Gastrocnemius medialis (tissue), 4 donors: Measurements from ENCODE around the gene ENTPD6. TPM values are rescaled to one million over a fixed set of nuclear protein-coding genes. Genes with fewer than 3 reads are reported as not detected.
A peak's percentile ranks its signal among the peaks of the same experiment; 100 is the strongest.
"Not testable (repeated sequence)": the region's sequence is repeated elsewhere in the genome, so short reads cannot be mapped to it uniquely, and the experiment has no call there.

Source experiments
- ATAC-seq, 2 donors: fragments of 150-250 bp; one replicate each; pipeline ENCODE4 v1.9.1; 2016
- DNase-seq, 2 donors: peaks; one replicate each; pipeline ENCODE4 v3.0.0-alpha.2; 2019
- H3K27ac ChIP-seq, 4 donors: fragments of 200-600 bp; sonication (generic); 1 replicate in 1 of 4; 2 replicates in 3 of 4; pipeline ENCODE4 v1.5.1; 2016 to 2018; ENCODE audit warnings: mild to moderate bottlenecking in 2 of 4, moderate library complexity in 1 of 4
- H3K27me3 ChIP-seq, 3 donors: fragments of 200-600 bp; sonication (generic) in 2 of 3; 1 replicate in 1 of 3; 2 replicates in 2 of 3; pipeline versions ENCODE4 v1.5.1 to v1.6.0; 2016 to 2019; ENCODE audit warnings: mild to moderate bottlenecking in 1 of 3, moderate library complexity in 1 of 3
- H3K36me3 ChIP-seq, 2 donors: fragments of 200-600 bp; sonication (generic) in 1 of 2; one replicate each; pipeline ENCODE4 v1.5.1; 2017 to 2018
- H3K4me1 ChIP-seq, 2 donors: fragments of 200-600 bp; sonication (generic) in 1 of 2; one replicate each; pipeline ENCODE4 v1.5.1; 2016 to 2017; ENCODE audit warnings: mild to moderate bottlenecking in 2 of 2
- H3K4me3 ChIP-seq, 4 donors: fragments of 200-600 bp; sonication (generic) in 3 of 4; 1 replicate in 1 of 4; 2 replicates in 3 of 4; pipeline ENCODE4 v1.5.1; 2016 to 2019; ENCODE audit warnings: mild to moderate bottlenecking in 2 of 4
- H3K9me3 ChIP-seq, 3 donors: fragments of 200-600 bp; sonication (generic) in 2 of 3; 1 replicate in 1 of 3; 2 replicates in 2 of 3; pipeline ENCODE4 v1.5.1; 2016 to 2019
- CTCF ChIP-seq, 5 experiments: fragments of 450-650 bp in 3 of 5; fragments of 200-600 bp in 2 of 5; sonication (generic) in 2 of 5; IDR thresholded peaks in 4 of 5; conservative IDR thresholded peaks in 1 of 5; 1 replicate in 4 of 5; 2 replicates in 1 of 5; pipeline ENCODE4 v1.5.1; 2016 to 2019; ENCODE audit warnings: antibody characterized with exemption in 5 of 5, mild to moderate bottlenecking in 3 of 5, moderate library complexity in 3 of 5
- POLR2A ChIP-seq, 2 donors: fragments of 450-650 bp; IDR thresholded peaks; one replicate each; pipeline ENCODE4 v1.6.1; 2017; ENCODE audit warnings: antibody characterized with exemption in 2 of 2, mild to moderate bottlenecking in 2 of 2, moderate library complexity in 2 of 2
- in situ Hi-C, 4 donors: fragments of 200-750 bp; cut with MboI; loops; one replicate each; pipeline versions ENCODE4 v1.15.0 to v1.8.0; 2017; ENCODE audit warnings: low sequenced_read_pairs in 4 of 4
- intact Hi-C: fragments of 100-400 bp; cut with DNase I; formaldehyde crosslinking; loops from one replicate; pipeline ENCODE4 v1.15.1; 2023; ENCODE audit warnings: low total_unique reads
- total RNA-seq, 4 donors: library from RNA; depleted of rRNA; stranded (reverse); fragments of >200 nt; gene quantifications; one replicate each; pipeline versions ENCODE4 v1.1.0 to v1.2.3, GENCODE V29; 2016

The ENTPD6 gene
- total RNA-seq, 4 donors from 2014 or later: 27.0 to 61.1 (median 50.2) TPM

GRCh38 chr20:25227317-25227831 lies 31.9 kb downstream of the ENTPD6 start:
- Histone ChIP-seq H3K4me3 (peak overlapping the region in 1 of 4 donors; percentile 28), H3K4me1 (peaks cover 18% of the 10 kb centered on the region in 2 donors), H3K27ac (peak overlapping the region; percentile 44 to 73 (median 66)), H3K36me3 (peaks cover 0 to 12% of the 10 kb centered on the region in 2 donors), H3K9me3 (no peaks in the 10 kb centered on the region), H3K27me3 (no peaks in the 10 kb centered on the region)
- intact Hi-C loops (loop anchor here (2.0 kb wide), 1 partner anchor 19 kb away; no protein-coding TSS in a partner anchor), in situ Hi-C loops (no loop called here)
- no peak for TF ChIP-seq CTCF (IDR thresholded peaks at IDR 0.05 in 4 of 5, conservative IDR thresholded peaks at IDR 0.05 in 1 of 5)
- no peak for TF ChIP-seq POLR2A (IDR thresholded peaks at IDR 0.05)
- DNase-seq (no peak), ATAC-seq (peak; percentile 72 to 78)

- H3K36me3 ChIP-seq: peaks cover 0 to 7% of the 10 kb centered on the region in 2 donors
- no peak overlapping the region for H3K4me3 ChIP-seq
- TF ChIP-seq POLR2A (IDR thresholded peaks at IDR 0.05): no peak
- TF ChIP-seq CTCF (IDR thresholded peaks at IDR 0.05 in 4 of 5, conservative IDR thresholded peaks at IDR 0.05 in 1 of 5): no peak
- no peaks in the 10 kb centered on the region for H3K9me3 ChIP-seq
- ATAC-seq (no peak), DNase-seq (no peak)
- intact Hi-C loops (no loop called here), in situ Hi-C loops (no loop called here)
- no peak overlapping the region for H3K27ac ChIP-seq
- peaks cover 18% of the 10 kb centered on the region in 2 donors for H3K4me1 ChIP-seq
- no peaks in the 10 kb centered on the region for H3K27me3 ChIP-seq
Observed at GRCh38 chr20:25229486-25230165, 34.1 kb downstream of the ENTPD6 start.

- in situ Hi-C loops: no loop called here
Observed at GRCh38 chr20:25230166-25230831, 34.8 kb downstream of the ENTPD6 start.

GRCh38 chr20:25233016-25233772 lies 37.7 kb downstream of the ENTPD6 start:
- in situ Hi-C loops (no loop called here), intact Hi-C loops (no loop called here)
- no peak for DNase-seq
- TF ChIP-seq POLR2A (IDR thresholded peaks at IDR 0.05) (no peak), CTCF (IDR thresholded peaks at IDR 0.05 in 4 of 5, conservative IDR thresholded peaks at IDR 0.05 in 1 of 5) (no peak)
- no peaks in the 10 kb centered on the region for H3K27me3 ChIP-seq
- no peak for ATAC-seq
- H3K27ac ChIP-seq: peak overlapping the region in 1 of 4 donors; percentile 31
- no peaks in the 10 kb centered on the region for H3K36me3 ChIP-seq
- no peak overlapping the region for H3K4me3 ChIP-seq
- no peaks in the 10 kb centered on the region for H3K4me1 ChIP-seq
- H3K9me3 ChIP-seq: no peaks in the 10 kb centered on the region

More at GRCh38 chr20:25230166-25230831, 34.8 kb downstream of the ENTPD6 start:
- ATAC-seq (no peak), DNase-seq (no peak)
- Histone ChIP-seq H3K4me1 (peaks cover 18% of the 10 kb centered on the region in 2 donors), H3K27me3 (no peaks in the 10 kb centered on the region), H3K36me3 (peaks cover 0 to 4% of the 10 kb centered on the region in 2 donors), H3K9me3 (no peaks in the 10 kb centered on the region), H3K4me3 (no peak overlapping the region), H3K27ac (no peak overlapping the region)
- intact Hi-C loops: no loop called here
- TF ChIP-seq CTCF (IDR thresholded peaks at IDR 0.05 in 4 of 5, conservative IDR thresholded peaks at IDR 0.05 in 1 of 5) (no peak), POLR2A (IDR thresholded peaks at IDR 0.05) (no peak)

GRCh38 chr20:25234009-25234849 lies 38.7 kb downstream of the ENTPD6 start:
- H3K4me3 ChIP-seq, in situ Hi-C loops, H3K4me1 ChIP-seq, H3K27ac ChIP-seq, ATAC-seq, H3K36me3 ChIP-seq, DNase-seq, H3K27me3 ChIP-seq, H3K9me3 ChIP-seq, intact Hi-C loops: not testable (repeated sequence)
